Measurements from ENCODE around the gene COL4A3.

DNA sequence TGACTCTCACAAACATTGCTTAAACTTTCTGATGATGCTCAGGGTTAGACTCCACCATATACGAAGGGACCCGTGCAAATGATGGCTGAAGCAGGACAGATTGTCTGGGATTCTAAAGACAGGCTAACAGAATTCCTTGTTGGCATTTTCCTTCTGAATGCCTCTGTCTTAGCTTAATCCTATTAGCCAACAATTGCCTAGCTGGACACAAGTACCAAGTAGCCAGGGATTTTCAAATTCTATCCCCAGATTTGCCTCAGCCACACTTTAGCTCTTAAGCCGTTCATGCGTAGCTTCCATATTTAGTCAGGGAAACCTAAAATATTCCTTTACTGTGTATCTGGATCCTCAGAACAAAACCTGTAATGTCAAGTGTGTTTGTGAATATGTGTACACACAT is 40.0 kb downstream of the COL4A3 start:
- TF ChIP-seq, protein P1, sequence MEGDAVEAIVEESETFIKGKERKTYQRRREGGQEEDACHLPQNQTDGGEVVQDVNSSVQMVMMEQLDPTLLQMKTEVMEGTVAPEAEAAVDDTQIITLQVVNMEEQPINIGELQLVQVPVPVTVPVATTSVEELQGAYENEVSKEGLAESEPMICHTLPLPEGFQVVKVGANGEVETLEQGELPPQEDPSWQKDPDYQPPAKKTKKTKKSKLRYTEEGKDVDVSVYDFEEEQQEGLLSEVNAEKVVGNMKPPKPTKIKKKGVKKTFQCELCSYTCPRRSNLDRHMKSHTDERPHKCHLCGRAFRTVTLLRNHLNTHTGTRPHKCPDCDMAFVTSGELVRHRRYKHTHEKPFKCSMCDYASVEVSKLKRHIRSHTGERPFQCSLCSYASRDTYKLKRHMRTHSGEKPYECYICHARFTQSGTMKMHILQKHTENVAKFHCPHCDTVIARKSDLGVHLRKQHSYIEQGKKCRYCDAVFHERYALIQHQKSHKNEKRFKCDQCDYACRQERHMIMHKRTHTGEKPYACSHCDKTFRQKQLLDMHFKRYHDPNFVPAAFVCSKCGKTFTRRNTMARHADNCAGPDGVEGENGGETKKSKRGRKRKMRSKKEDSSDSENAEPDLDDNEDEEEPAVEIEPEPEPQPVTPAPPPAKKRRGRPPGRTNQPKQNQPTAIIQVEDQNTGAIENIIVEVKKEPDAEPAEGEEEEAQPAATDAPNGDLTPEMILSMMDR (optimal IDR thresholded peaks at IDR 0.05 in 1 of 3, IDR thresholded peaks at IDR 0.05 in 1 of 3, conservative IDR thresholded peaks at IDR 0.05 in 1 of 3; ENCODE audit: extremely low read depth in 1 of 3, insufficient read depth in 2 of 3, low read length in 3 of 3): no peak
- no peak for TF ChIP-seq EZH2 (IDR thresholded peaks at IDR 0.05; ENCODE audit: low read length)

All from keratinocyte (primary cell).